Kidney (tissue), 14 donors: ENCODE data around the gene TRIM4. TPM values are rescaled to one million over a fixed set of nuclear protein-coding genes. Genes with fewer than 3 reads are reported as not detected.
A peak's percentile ranks its signal among the peaks of the same experiment; 100 is the strongest.

Experiments
- DNase-seq, 5 donors: peaks; one replicate each; pipeline ENCODE4 v3.0.0-alpha.2; 2013 to 2020
- FAIRE-seq: peaks from 2 replicates; lab custom pipeline; 2012; peaks lifted over from hg19 to GRCh38; lab: Jason Lieb, UNC
- H3K27ac ChIP-seq, 2 donors: one replicate each; pipeline ENCODE4 v1.7.0; 2013; ENCODE audit warnings: low read depth in 2 of 2, low read length in 2 of 2, inconsistent platforms in 1 of 2
- H3K27me3 ChIP-seq: one replicate; pipeline ENCODE4 v1.7.1; 2013; ENCODE audit warnings: low read length, inconsistent platforms; ENCODE audit not compliant: control insufficient read depth, insufficient read depth
- H3K36me3 ChIP-seq, 3 donors: one replicate each; pipeline versions ENCODE4 v1.7.0 to v1.7.1; 2013; ENCODE audit warnings: low read length in 3 of 3, control low read depth in 1 of 3, inconsistent platforms in 1 of 3; ENCODE audit not compliant: insufficient read depth in 3 of 3, control insufficient read depth in 2 of 3
- H3K4me1 ChIP-seq, 3 donors: one replicate each; pipeline versions ENCODE4 v1.7.0 to v1.7.1; 2013; ENCODE audit warnings: low read length in 3 of 3, inconsistent platforms in 1 of 3, low read depth in 1 of 3; ENCODE audit not compliant: control insufficient read depth in 2 of 3, insufficient read depth in 2 of 3
- H3K4me3 ChIP-seq, 3 donors: one replicate each; pipeline versions ENCODE4 v1.7.0 to v1.8.1; 2013; ENCODE audit warnings: low read length in 3 of 3, control low read depth in 1 of 3, inconsistent platforms in 1 of 3
- H3K9ac ChIP-seq, 3 donors: one replicate each; pipeline versions ENCODE4 v1.7.0 to v1.7.1; 2013; ENCODE audit warnings: low read length in 3 of 3, control low read depth in 1 of 3, inconsistent platforms in 1 of 3
- H3K9me3 ChIP-seq, 3 donors: one replicate each; pipeline versions ENCODE4 v1.7.0 to v1.7.1; 2013; ENCODE audit warnings: low read length in 3 of 3, control low read depth in 1 of 3, inconsistent platforms in 1 of 3; ENCODE audit not compliant: control insufficient read depth in 2 of 3, insufficient read depth in 1 of 3
- intact Hi-C: fragments of 100-400 bp; cut with DNase I; formaldehyde crosslinking; loops from one replicate; pipeline ENCODE4 v1.11.1; 2022
- polyA plus RNA-seq: library from polyadenylated mRNA; stranded (reverse); fragments of 350-450 nt; fragmentation: Illumina TruSeq; extraction: RNeasy Lipid Tissue Mini Kit (QIAGEN cat#74804); gene quantifications from one replicate; pipeline ENCODE4 v1.2.3, GENCODE V29; 2014; ENCODE audit warnings: low read depth, low replicate concordance; ENCODE audit not compliant: insufficient read depth
- total RNA-seq: library from RNA; stranded (reverse); fragmentation: NEBNext Ultra II Directional; extraction: Animal tissue kit (Norgen Biotek cat#: 25700); gene quantifications from one replicate; pipeline ENCODE4 v1.2.1, GENCODE V29; 2021
- TF ChIP-seq, protein P1 (sequence below): IDR thresholded peaks from 3 replicates; pipeline ENCODE4 v1.5.1; 2012; ENCODE audit warnings: mild to moderate bottlenecking, moderate library complexity, borderline replicate concordance; ENCODE audit not compliant: insufficient read depth; ENCODE audit errors: extremely low read depth
- donor health status: control.
- donor health status: control.
- donor health status: control.
- donor health status: control.
- donor health status: control.
- donor health status: DM: yes; HTN: yes; CAD: no.
- donor health status: Normal renal cell carcinoma (clear cell type).

Gene TRIM4
- total and polyA plus RNA-seq, 2 donors from 2014 or later: 15.4 to 30.9 TPM

DNA sequence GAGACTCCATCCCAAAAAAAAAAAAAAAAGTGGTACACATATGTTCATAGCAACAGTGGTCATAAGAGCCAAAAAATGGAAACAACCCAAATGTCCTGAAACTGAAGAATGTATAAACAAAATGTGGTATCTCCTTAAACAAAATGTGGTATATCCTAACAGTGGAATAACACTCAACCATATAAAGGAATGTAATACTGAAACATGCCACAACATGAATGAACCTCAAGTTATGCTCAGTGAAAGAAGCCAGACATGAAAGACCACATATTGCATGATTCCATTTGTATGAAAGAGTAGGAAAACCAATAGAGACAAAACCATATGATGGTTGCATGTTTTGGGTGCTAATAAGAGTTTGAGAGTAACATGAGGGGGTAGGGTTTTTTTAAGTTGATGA lies 7.0 kb upstream of the TRIM4 start:
- intact Hi-C loops: no loop called here
- no peak for FAIRE-seq
- Histone ChIP-seq H3K4me3 (no peak overlapping the region), H3K36me3 (no peaks in the 10 kb centered on the region), H3K9ac (no peak overlapping the region), H3K9me3 (no peaks in the 10 kb centered on the region), H3K4me1 (peaks cover 0 to 4% (median 0%) of the 10 kb centered on the region in 3 donors), H3K27ac (no peak overlapping the region), H3K27me3 (no peaks in the 10 kb centered on the region)
- no peak for DNase-seq
- TF ChIP-seq, protein P1, sequence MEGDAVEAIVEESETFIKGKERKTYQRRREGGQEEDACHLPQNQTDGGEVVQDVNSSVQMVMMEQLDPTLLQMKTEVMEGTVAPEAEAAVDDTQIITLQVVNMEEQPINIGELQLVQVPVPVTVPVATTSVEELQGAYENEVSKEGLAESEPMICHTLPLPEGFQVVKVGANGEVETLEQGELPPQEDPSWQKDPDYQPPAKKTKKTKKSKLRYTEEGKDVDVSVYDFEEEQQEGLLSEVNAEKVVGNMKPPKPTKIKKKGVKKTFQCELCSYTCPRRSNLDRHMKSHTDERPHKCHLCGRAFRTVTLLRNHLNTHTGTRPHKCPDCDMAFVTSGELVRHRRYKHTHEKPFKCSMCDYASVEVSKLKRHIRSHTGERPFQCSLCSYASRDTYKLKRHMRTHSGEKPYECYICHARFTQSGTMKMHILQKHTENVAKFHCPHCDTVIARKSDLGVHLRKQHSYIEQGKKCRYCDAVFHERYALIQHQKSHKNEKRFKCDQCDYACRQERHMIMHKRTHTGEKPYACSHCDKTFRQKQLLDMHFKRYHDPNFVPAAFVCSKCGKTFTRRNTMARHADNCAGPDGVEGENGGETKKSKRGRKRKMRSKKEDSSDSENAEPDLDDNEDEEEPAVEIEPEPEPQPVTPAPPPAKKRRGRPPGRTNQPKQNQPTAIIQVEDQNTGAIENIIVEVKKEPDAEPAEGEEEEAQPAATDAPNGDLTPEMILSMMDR: no peak

DNA sequence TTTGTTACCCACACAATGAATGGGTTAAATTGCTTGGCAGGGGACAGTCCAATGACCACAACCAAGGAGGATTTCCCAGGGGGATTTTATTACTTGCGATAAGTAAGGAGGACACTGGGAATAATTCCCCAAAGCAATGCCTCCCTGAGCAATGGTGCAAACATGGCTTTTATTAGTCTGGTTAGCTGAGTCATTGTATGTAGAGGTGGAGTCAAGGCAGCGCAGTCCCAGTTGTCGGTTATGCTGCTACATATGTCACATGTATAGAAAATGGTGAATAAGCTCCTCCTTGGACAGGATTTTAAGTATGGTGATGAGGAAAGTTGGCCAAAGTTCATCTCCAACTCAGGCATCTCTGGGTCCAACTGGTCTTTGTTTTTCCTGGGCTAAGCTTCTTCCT lies 3.9 kb upstream of the TRIM4 start:
- TF ChIP-seq, protein P1: no peak
- intact Hi-C loops: no loop called here
- Histone ChIP-seq H3K27me3 (no peaks in the 10 kb centered on the region), H3K9ac (no peak overlapping the region), H3K4me3 (no peak overlapping the region), H3K9me3 (no peaks in the 10 kb centered on the region), H3K27ac (no peak overlapping the region), H3K4me1 (peaks cover 0 to 5% (median 4%) of the 10 kb centered on the region in 3 donors), H3K36me3 (no peaks in the 10 kb centered on the region)
- FAIRE-seq: no peak
- no peak for DNase-seq

DNA sequence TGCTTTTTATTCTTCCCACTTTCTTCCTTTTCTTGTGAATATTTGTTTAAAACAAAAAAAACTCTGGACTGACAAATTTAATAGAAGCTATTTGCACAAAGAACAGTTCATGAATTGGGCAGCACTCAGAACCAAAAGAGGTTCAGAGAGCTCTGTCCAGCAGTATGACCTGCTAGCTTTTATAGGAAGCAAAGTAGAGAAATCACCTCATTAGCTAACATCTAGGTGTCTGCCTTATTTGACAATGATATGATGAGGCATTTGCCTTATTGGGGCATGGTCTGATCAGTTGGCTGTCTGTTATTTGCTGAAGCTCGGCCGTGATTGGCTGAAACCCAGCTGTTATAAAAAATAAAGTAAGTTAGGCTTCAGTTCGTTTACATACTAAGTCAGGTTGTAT lies 819 bp upstream of the TRIM4 start:
- Histone ChIP-seq H3K4me3 (peak overlapping the region; percentile 81 to 93 (median 85)), H3K36me3 (peaks cover 0 to 2% (median 0%) of the 10 kb centered on the region in 3 donors), H3K27me3 (no peaks in the 10 kb centered on the region), H3K9me3 (no peaks in the 10 kb centered on the region), H3K9ac (peak overlapping the region in 1 of 3 donors; percentile 91), H3K4me1 (peaks cover 2 to 15% (median 12%) of the 10 kb centered on the region in 3 donors), H3K27ac (no peak overlapping the region)
- DNase-seq (peak in 2 of 5 donors; percentile 17), FAIRE-seq (no peak)
- intact Hi-C loops: no loop called here
- TF ChIP-seq, protein P1: no peak

DNA sequence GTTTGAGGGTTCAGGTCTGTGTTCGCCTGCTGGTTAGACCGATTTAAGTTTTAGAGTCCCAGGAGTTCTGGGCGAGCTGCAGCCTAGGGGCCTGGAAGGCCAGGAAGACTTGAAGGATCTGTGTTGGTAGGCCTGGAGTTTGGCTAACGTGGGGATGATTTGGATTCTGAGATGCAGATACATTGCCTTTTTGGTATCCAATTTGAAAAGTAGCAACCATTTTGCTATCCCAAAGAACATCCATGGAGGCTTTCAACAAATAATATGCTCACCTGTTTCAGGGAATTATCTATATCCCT lies 433 bp upstream of the TRIM4 start:
- Histone ChIP-seq H3K27ac (peak overlapping the region; percentile 83 to 85), H3K9ac (peak overlapping the region; percentile 63 to 91 (median 78)), H3K36me3 (peaks cover 0 to 2% (median 0%) of the 10 kb centered on the region in 3 donors), H3K27me3 (no peaks in the 10 kb centered on the region), H3K4me1 (peaks cover 2 to 15% (median 12%) of the 10 kb centered on the region in 3 donors), H3K9me3 (no peaks in the 10 kb centered on the region), H3K4me3 (peak overlapping the region; percentile 81 to 93 (median 85))
- DNase-seq (no peak), FAIRE-seq (no peak)
- intact Hi-C loops: no loop called here
- TF ChIP-seq, protein P1: no peak
